CD4-positive, alpha-beta T cell treated with Interleukin-12 subunit alpha and Interleukin-12 subunit beta, for 1 hour (primary cell): Measurements from ENCODE around the gene FNIP2.
"Not testable (repeated sequence)": the region's sequence is repeated elsewhere in the genome, so short reads cannot be mapped to it uniquely, and the experiment has no call there.

Experiments used
- DNase-seq: peaks from one replicate; pipeline ENCODE4 v3.0.0-alpha.2; 2020

The FNIP2 gene

GRCh38 chr4:158875455-158875854, 106.6 kb downstream of the FNIP2 start:
- no peak for DNase-seq

GRCh38 chr4:158877069-158877468, 108.2 kb downstream of the FNIP2 start:
- no peak for DNase-seq

- DNase-seq, result not testable (repeated sequence)
These were observed 113.3 kb downstream of the FNIP2 start for GRCh38 chr4:158882142-158882541.

- no peak for DNase-seq
These were observed 115.5 kb downstream of the FNIP2 start for GRCh38 chr4:158884280-158884679.

- DNase-seq, result no peak
These were observed 116.7 kb downstream of the FNIP2 start for GRCh38 chr4:158885564-158885963.

GRCh38 chr4:158890294-158890693, 121.5 kb downstream of the FNIP2 start:
- DNase-seq, result no peak

- DNase-seq, result no peak
These were observed 122.4 kb downstream of the FNIP2 start for GRCh38 chr4:158891256-158891655.

GRCh38 chr4:158894826-158895225, 126.0 kb downstream of the FNIP2 start:
- no peak for DNase-seq

- peak; percentile 18 for DNase-seq
These were observed 127.2 kb downstream of the FNIP2 start for GRCh38 chr4:158895797-158896576.

- peak; percentile 17 for DNase-seq
These were observed 127.9 kb downstream of the FNIP2 start for GRCh38 chr4:158896577-158897238.

GRCh38 chr4:158900408-158900807, 131.6 kb downstream of the FNIP2 start:
- DNase-seq, result not testable (repeated sequence)

- peak; percentile 47 for DNase-seq
These were observed 133.7 kb downstream of the FNIP2 start for GRCh38 chr4:158902280-158903078.

- DNase-seq, result no peak
These were observed 134.2 kb downstream of the FNIP2 start for GRCh38 chr4:158903079-158903456.

- no peak for DNase-seq
These were observed 134.7 kb downstream of the FNIP2 start for GRCh38 chr4:158903472-158904043.

GRCh38 chr4:158904815-158905214, 136.0 kb downstream of the FNIP2 start:
- no peak for DNase-seq

- DNase-seq, result peak; percentile 29
These were observed 137.2 kb downstream of the FNIP2 start for GRCh38 chr4:158906073-158906472.

- no peak for DNase-seq
These were observed 143.6 kb downstream of the FNIP2 start for GRCh38 chr4:158912390-158912789.

GRCh38 chr4:158912806-158913205, 144.0 kb downstream of the FNIP2 start:
- no peak for DNase-seq

GRCh38 chr4:158913766-158914165, 144.9 kb downstream of the FNIP2 start:
- no peak for DNase-seq

GRCh38 chr4:158914218-158914617, 145.4 kb downstream of the FNIP2 start:
- no peak for DNase-seq

GRCh38 chr4:158915683-158916241, 146.9 kb downstream of the FNIP2 start:
- no peak for DNase-seq

- DNase-seq, result not testable (repeated sequence)
These were observed 151.7 kb downstream of the FNIP2 start for GRCh38 chr4:158920452-158920996.

- DNase-seq, result not testable (repeated sequence)
These were observed 158.9 kb downstream of the FNIP2 start for GRCh38 chr4:158927774-158928173.
